RWPE2 (cell line): ENCODE results near the gene LHX6.

Source experiments
- ATAC-seq: fragments of 200-7000 bp; cut with Tn5 transposase; 3 replicates; pipeline ENCODE4 v1.9.1; 2021; ENCODE audit warnings: low read depth
- DNase-seq: peaks from one replicate; pipeline ENCODE4 v3.0.0-alpha.2; 2020; ENCODE audit warnings: low spot score
- H3K27ac ChIP-seq: fragments of 450-650 bp; 2 replicates; pipeline ENCODE4 v1.5.1; 2017; ENCODE audit warnings: mild to moderate bottlenecking; ENCODE audit not compliant: poor library complexity, severe bottlenecking
- H3K27me3 ChIP-seq: fragments of 250-450 bp; sonication (Bioruptor Pico); 2 replicates; pipeline ENCODE4 v1.5.1; 2021; ENCODE audit warnings: mild to moderate bottlenecking, moderate library complexity; ENCODE audit not compliant: insufficient read depth, poor library complexity, severe bottlenecking
- H3K36me3 ChIP-seq: fragments of 250-450 bp; sonication (Bioruptor Pico); 2 replicates; pipeline ENCODE4 v1.5.1; 2020; ENCODE audit warnings: low read depth, mild to moderate bottlenecking, moderate library complexity
- H3K4me1 ChIP-seq: fragments of 250-450 bp; sonication (Bioruptor Pico); 2 replicates; pipeline ENCODE4 v1.5.1; 2021; ENCODE audit warnings: mild to moderate bottlenecking, moderate library complexity; ENCODE audit not compliant: insufficient read depth, poor library complexity, severe bottlenecking
- H3K4me3 ChIP-seq: fragments of 250-450 bp; sonication (Bioruptor Pico); 2 replicates; pipeline ENCODE4 v1.5.1; 2021; ENCODE audit warnings: mild to moderate bottlenecking, moderate library complexity; ENCODE audit not compliant: severe bottlenecking
- H3K9me3 ChIP-seq: fragments of 250-450 bp; sonication (Bioruptor Pico); 2 replicates; pipeline ENCODE4 v1.5.1; 2021; ENCODE audit warnings: mild to moderate bottlenecking, moderate library complexity; ENCODE audit not compliant: severe bottlenecking
- CTCF ChIP-seq: fragments of 450-650 bp; IDR thresholded peaks from one replicate; pipeline ENCODE4 v1.5.1; 2017; ENCODE audit warnings: mild to moderate bottlenecking, moderate library complexity; ENCODE audit not compliant: poor library complexity, severe bottlenecking

Gene LHX6

GRCh38 chr9:122225312-122226141 lies 3.2 kb downstream of the LHX6 start:
- DNase-seq: peak; percentile 67
- Histone ChIP-seq H3K36me3 (no peaks in the 10 kb centered on the region), H3K4me1 (no peaks in the 10 kb centered on the region), H3K27me3 (peaks cover 23% of the 10 kb centered on the region), H3K9me3 (no peaks in the 10 kb centered on the region), H3K4me3 (no peak overlapping the region), H3K27ac (no peak overlapping the region)
- no peak for ATAC-seq
- TF ChIP-seq CTCF: no peak

GRCh38 chr9:122223435-122223834 lies 5.3 kb downstream of the LHX6 start:
- Histone ChIP-seq H3K4me1 (no peaks in the 10 kb centered on the region), H3K27me3 (peaks cover 44% of the 10 kb centered on the region), H3K27ac (no peak overlapping the region), H3K36me3 (no peaks in the 10 kb centered on the region), H3K4me3 (no peak overlapping the region), H3K9me3 (no peaks in the 10 kb centered on the region)
- no peak for TF ChIP-seq CTCF
- DNase-seq (no peak), ATAC-seq (no peak)

GRCh38 chr9:122222791-122223190 lies 6.0 kb downstream of the LHX6 start:
- ATAC-seq (no peak), DNase-seq (no peak)
- Histone ChIP-seq H3K4me3 (no peak overlapping the region), H3K9me3 (no peaks in the 10 kb centered on the region), H3K4me1 (no peaks in the 10 kb centered on the region), H3K36me3 (no peaks in the 10 kb centered on the region), H3K27ac (no peak overlapping the region), H3K27me3 (peaks cover 41% of the 10 kb centered on the region)
- no peak for TF ChIP-seq CTCF

- Histone ChIP-seq H3K27ac (no peak overlapping the region), H3K4me1 (no peaks in the 10 kb centered on the region), H3K4me3 (no peak overlapping the region), H3K27me3 (peaks cover 27% of the 10 kb centered on the region), H3K9me3 (no peaks in the 10 kb centered on the region), H3K36me3 (no peaks in the 10 kb centered on the region)
- TF ChIP-seq CTCF: no peak
- DNase-seq: no peak
- no peak for ATAC-seq
These were observed 7.5 kb downstream of the LHX6 start for GRCh38 chr9:122221183-122221811.
